Body of pancreas (tissue), 4 donors: ENCODE data around the gene SLC39A1. TPM values are rescaled to one million over a fixed set of nuclear protein-coding genes. Genes with fewer than 3 reads are reported as not detected.
A peak's percentile ranks its signal among the peaks of the same experiment; 100 is the strongest.

Source experiments
- ATAC-seq: fragments of 150-250 bp; one replicate; pipeline ENCODE4 v1.9.1; 2016
- DNase-seq, 4 donors: peaks; one replicate each; pipeline ENCODE4 v3.0.0-alpha.2; 2019
- H3K27ac ChIP-seq, 4 donors: fragments of 200-600 bp; sonication (generic); 1 replicate in 3 of 4; 2 replicates in 1 of 4; pipeline versions ENCODE4 v1.5.1 to v1.6.1; 2016 to 2019; ENCODE audit warnings: mild to moderate bottlenecking in 1 of 4, mixed read lengths in 1 of 4, moderate library complexity in 1 of 4
- H3K27me3 ChIP-seq, 2 donors: fragments of 200-600 bp; sonication (generic); one replicate each; pipeline ENCODE4 v1.6.0; 2016; ENCODE audit warnings: mild to moderate bottlenecking in 1 of 2
- H3K36me3 ChIP-seq, 2 donors: fragments of 200-600 bp; sonication (generic); replicated peaks in 1 of 2; 2 replicates each; pipeline ENCODE4 v1.5.1; 2016; ENCODE audit warnings: low read depth in 2 of 2; ENCODE audit not compliant: insufficient read depth in 1 of 2
- H3K4me1 ChIP-seq: fragments of 200-600 bp; sonication (generic); one replicate; pipeline ENCODE4 v1.6.0; 2016
- H3K4me3 ChIP-seq, 2 donors: fragments of 200-600 bp; sonication (generic); 1 replicate in 1 of 2; 2 replicates in 1 of 2; pipeline ENCODE4 v1.5.1; 2016 to 2019
- H3K9me3 ChIP-seq, 3 donors: fragments of 200-600 bp; sonication (generic); 1 replicate in 2 of 3; 2 replicates in 1 of 3; pipeline ENCODE4 v1.5.1; 2016
- CTCF ChIP-seq, 7 experiments: fragments of 450-650 bp in 4 of 7; fragments of 200-600 bp in 3 of 7; sonication (generic) in 3 of 7; IDR thresholded peaks; one replicate each; pipeline ENCODE4 v1.5.1; 2016 to 2019; ENCODE audit warnings: antibody characterized with exemption in 7 of 7
- POLR2A ChIP-seq, 3 donors: fragments of 450-650 bp; IDR thresholded peaks; one replicate each; pipeline ENCODE4 v1.6.1; 2016; ENCODE audit warnings: antibody characterized with exemption in 3 of 3, mild to moderate bottlenecking in 2 of 3
- WGBS, 2 donors: methylation state at CpG; one replicate each; pipeline ENCODE4 v1.1.5; 2017; 5-methylcytosine and 5-hydroxymethylcytosine counted together
- intact Hi-C: fragments of 100-400 bp; cut with DNase I; formaldehyde crosslinking; loops from one replicate; pipeline ENCODE4 v1.15.1; 2023
- total RNA-seq, 2 donors: library from RNA; depleted of rRNA; stranded (reverse); fragments of >200 nt; gene quantifications; one replicate each; pipeline ENCODE4 v1.1.0, GENCODE V29; 2016

The SLC39A1 gene
- total RNA-seq, 2 donors from 2014 or later, result 30.7 to 35.5 TPM

- TF ChIP-seq POLR2A (IDR thresholded peaks at IDR 0.05) (peak in 1 of 3 donors; percentile 10), CTCF (IDR thresholded peaks at IDR 0.05) (no peak)
- H3K36me3 ChIP-seq, result peaks cover 7 to 12% of the 10 kb centered on the region in 2 donors
- H3K27me3 ChIP-seq, result no peaks in the 10 kb centered on the region
- no peak overlapping the region for H3K27ac ChIP-seq
- WGBS, 2 donors, result 89 to 96% methylated on average over 3 of the region's 3 CpGs
- no peak for ATAC-seq
- peaks cover 31% of the 10 kb centered on the region for H3K4me1 ChIP-seq
- H3K4me3 ChIP-seq, result no peak overlapping the region
- no peak for DNase-seq
- intact Hi-C loops, result no loop called here
- no peaks in the 10 kb centered on the region for H3K9me3 ChIP-seq
Measured at GRCh38 chr1:153973071-153973470, 9.7 kb upstream of the SLC39A1 start.

- ATAC-seq (no peak), DNase-seq (no peak)
- intact Hi-C loops, result no loop called here
- Histone ChIP-seq H3K4me3 (no peak overlapping the region), H3K27me3 (no peaks in the 10 kb centered on the region), H3K36me3 (peaks cover 7 to 10% of the 10 kb centered on the region in 2 donors), H3K9me3 (no peaks in the 10 kb centered on the region), H3K27ac (no peak overlapping the region), H3K4me1 (peaks cover 28% of the 10 kb centered on the region)
- WGBS, 2 donors, result 36 to 48% methylated on average over 2 of the region's 2 CpGs
- TF ChIP-seq POLR2A (IDR thresholded peaks at IDR 0.05), result no peak
- no peak for TF ChIP-seq CTCF (IDR thresholded peaks at IDR 0.05)
Measured at GRCh38 chr1:153970346-153970745, 7.0 kb upstream of the SLC39A1 start.

GRCh38 chr1:153968972-153969371 lies 5.6 kb upstream of the SLC39A1 start:
- DNase-seq, result no peak
- intact Hi-C loops, result no loop called here

GRCh38 chr1:153968408-153968807 lies 5.1 kb upstream of the SLC39A1 start:
- intact Hi-C loops, result no loop called here
- ATAC-seq (no peak), DNase-seq (no peak)
- Histone ChIP-seq H3K9me3 (no peaks in the 10 kb centered on the region), H3K36me3 (no peaks in the 10 kb centered on the region), H3K4me3 (no peak overlapping the region), H3K27ac (peak overlapping the region; percentile 67 to 92 (median 90)), H3K4me1 (peaks cover 39% of the 10 kb centered on the region), H3K27me3 (no peaks in the 10 kb centered on the region)
- TF ChIP-seq POLR2A (IDR thresholded peaks at IDR 0.05) (no peak), CTCF (IDR thresholded peaks at IDR 0.05) (no peak)
- 1 to 11% methylated on average over 13 of the region's 13 CpGs for WGBS, 2 donors

More at GRCh38 chr1:153968972-153969371, 5.6 kb upstream of the SLC39A1 start:
- H3K27ac ChIP-seq, result peak overlapping the region in 3 of 4 donors; percentile 89 to 92 (median 91)
- no peak for TF ChIP-seq CTCF (IDR thresholded peaks at IDR 0.05)
- TF ChIP-seq POLR2A (IDR thresholded peaks at IDR 0.05), result no peak
- no peaks in the 10 kb centered on the region for H3K27me3 ChIP-seq
- H3K4me3 ChIP-seq, result no peak overlapping the region
- H3K36me3 ChIP-seq, result peaks cover 0 to 3% of the 10 kb centered on the region in 2 donors
- H3K9me3 ChIP-seq, result no peaks in the 10 kb centered on the region
- 93% methylated on average over 2 of the region's 2 CpGs; no CpG with 5 or more reads in 1 of the 2 donors for WGBS, 2 donors
- ATAC-seq, result no peak
- H3K4me1 ChIP-seq, result peaks cover 36% of the 10 kb centered on the region

- peak overlapping the region; percentile 11 to 54 for H3K4me3 ChIP-seq
- H3K27me3 ChIP-seq, result no peaks in the 10 kb centered on the region
- no peaks in the 10 kb centered on the region for H3K9me3 ChIP-seq
- no peak for TF ChIP-seq CTCF (IDR thresholded peaks at IDR 0.05)
- no peak for TF ChIP-seq POLR2A (IDR thresholded peaks at IDR 0.05)
- H3K36me3 ChIP-seq, result no peaks in the 10 kb centered on the region
- whole genome bisulfite sequencing, 2 donors, result 0 to 2% methylated on average over 8 of the region's 8 CpGs
- H3K27ac ChIP-seq, result peak overlapping the region; percentile 67 to 92 (median 90)
- intact Hi-C loops, result no loop called here
- peaks cover 39% of the 10 kb centered on the region for H3K4me1 ChIP-seq
- peak; percentile 77 to 87 (median 80) for DNase-seq
- ATAC-seq, result peak; percentile 24
Measured at GRCh38 chr1:153968000-153968363, 4.6 kb upstream of the SLC39A1 start.
